Right ventricle myocardium inferior (tissue), 1 donor: ENCODE data around the gene MT1B. TPM values are rescaled to one million over a fixed set of nuclear protein-coding genes. Genes with fewer than 3 reads are reported as not detected.
A peak's percentile ranks its signal among the peaks of the same experiment; 100 is the strongest.

Experiments used
- ATAC-seq: fragments of 200-7000 bp; cut with Tn5 transposase; one replicate; pipeline ENCODE4 v1.9.1; 2020; ENCODE audit warnings: mild to moderate bottlenecking, moderate library complexity
- DNase-seq: peaks from one replicate; pipeline ENCODE4 v3.0.0; 2021; ENCODE audit errors: missing footprints
- intact Hi-C: fragments of 100-400 bp; cut with DNase I; formaldehyde crosslinking; loops from one replicate; pipeline ENCODE4 v1.11.0; 2022
- total RNA-seq: library from RNA; stranded (reverse); fragmentation: NEBNext Ultra II Directional; extraction: Animal tissue kit (Norgen Biotek cat#: 25700); gene quantifications from one replicate; pipeline ENCODE4 v1.2.1, GENCODE V29; 2021
- donor health status: DM: no; HTN: yes; CAD: no; lungs with severe emphysema.

Gene MT1B
- total RNA-seq, 1 donor from 2014 or later, result not detected

DNA sequence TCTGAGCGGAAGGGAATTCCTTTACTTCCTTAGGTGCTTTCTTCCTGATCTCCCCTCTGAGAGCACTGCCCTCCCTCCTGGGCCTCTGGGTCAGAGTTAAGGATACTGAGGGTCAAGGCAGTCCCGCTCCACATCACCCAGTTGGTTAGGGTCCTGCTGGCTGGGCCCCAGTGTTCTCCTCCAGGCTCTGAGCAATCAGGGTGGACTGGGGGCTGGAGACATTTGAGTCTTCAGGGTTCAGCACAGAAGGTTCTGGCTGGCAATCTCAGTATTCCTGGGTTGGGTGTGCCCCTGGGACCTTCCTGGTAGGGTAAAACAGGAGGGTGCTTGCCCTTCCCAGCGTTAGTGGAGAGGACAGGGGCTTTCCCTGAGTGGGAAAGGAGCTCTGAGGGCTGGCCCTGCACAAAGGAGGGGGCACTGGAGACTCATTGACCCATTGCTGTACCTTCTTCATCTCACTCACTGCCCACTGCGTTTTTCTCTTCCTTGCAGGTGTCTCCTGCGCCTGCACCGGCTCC lies 18.8 kb upstream of the MT1B start:
- DNase-seq, result peak; percentile 45
- no peak for ATAC-seq
- intact Hi-C loops, result loop anchor here (2.0 kb wide), 1 partner anchor 26 kb away; no protein-coding TSS in a partner anchor

DNA sequence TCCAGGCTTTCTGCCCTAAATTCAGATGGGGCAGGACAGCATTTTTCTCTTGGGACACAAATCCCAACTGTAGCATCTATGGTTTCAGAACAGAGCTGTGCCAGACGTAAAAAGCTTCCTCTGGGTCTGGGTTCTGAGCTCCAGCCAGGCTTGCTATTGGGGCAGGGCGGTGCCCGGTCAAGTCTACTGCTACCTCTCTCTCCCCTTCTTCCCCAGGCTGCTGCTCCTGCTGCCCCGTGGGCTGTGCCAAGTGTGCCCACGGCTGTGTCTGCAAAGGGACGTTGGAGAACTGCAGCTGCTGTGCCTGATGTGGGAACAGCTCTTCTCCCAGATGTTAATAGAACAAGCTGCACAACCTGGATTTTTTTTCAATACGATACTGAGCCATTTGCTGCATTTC lies 18.2 kb upstream of the MT1B start:
- intact Hi-C loops, result loop anchor here (2.0 kb wide), 1 partner anchor 27 kb away; no protein-coding TSS in a partner anchor
- DNase-seq, result peak; percentile 45
- no peak for ATAC-seq

DNA sequence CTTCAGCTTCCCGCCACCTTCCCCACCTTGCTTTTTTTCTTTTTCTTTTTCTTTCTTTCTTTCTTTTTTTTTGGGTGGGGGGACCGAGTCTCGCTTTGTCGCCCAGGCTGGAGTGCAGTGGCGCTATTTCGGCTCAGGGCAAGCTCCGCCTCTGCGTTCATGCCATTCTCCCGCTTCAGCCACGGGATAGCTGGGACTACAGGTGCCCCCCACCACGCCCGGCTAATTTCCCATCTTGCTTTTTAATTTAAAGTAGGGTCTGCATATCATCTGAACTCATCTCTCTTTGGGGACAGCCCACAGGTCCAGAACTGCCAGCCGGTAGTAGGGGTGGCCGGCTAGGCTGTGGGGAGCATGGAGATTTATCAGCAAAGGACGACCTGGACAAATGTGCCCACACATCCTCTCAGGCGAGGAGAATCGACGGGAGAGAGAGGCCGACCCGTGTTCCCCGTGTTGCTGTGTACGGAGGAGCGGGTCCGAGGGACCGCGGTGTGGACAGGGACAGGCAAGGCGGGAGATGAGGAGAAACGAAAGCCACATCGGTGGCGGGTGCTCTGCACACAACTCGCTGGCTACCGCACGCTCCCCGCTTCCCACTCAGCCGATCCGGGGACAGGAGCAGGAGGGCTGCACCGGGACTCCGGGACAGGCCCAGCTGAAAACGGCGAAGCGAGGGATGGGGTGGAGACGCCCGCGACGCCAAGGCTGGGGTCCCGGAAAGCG lies 16.8 kb upstream of the MT1B start:
- ATAC-seq (no peak), DNase-seq (peak; percentile 33)
- intact Hi-C loops, result loop anchor here (5.0 kb wide), 1 partner anchor 47 kb away; the partner anchor contains the start of gene MT1X

DNA sequence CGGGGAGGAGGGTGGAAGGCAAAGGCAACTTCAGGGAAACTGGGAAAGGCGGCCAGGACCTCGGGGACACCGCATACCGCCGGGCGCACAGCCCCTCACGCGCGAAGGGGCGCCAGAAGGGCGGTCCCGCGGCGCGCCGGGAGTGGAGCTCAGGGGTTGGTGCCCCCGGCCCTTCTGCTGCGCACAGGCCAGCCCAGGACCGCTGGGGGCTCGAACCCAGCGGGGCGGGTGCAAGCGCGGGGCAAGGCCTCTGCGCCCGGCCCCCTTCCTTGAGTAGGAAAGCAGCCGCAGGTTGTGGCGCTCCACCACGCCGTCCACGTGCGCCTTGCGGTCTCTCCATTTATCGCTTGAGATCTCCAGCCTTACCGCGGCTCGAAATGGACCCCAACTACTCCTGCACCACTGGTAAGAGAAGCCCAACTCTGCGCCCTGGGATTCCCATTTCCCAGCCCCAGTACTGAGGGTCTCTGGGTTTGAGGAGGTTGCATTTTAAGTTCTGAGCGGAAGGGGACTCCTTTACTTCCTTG lies 16.2 kb upstream of the MT1B start:
- ATAC-seq, result no peak
- intact Hi-C loops, result loop anchor here (5.0 kb wide), 1 partner anchor 47 kb away; the partner anchor contains the start of gene MT1X
- peak; percentile 44 for DNase-seq

DNA sequence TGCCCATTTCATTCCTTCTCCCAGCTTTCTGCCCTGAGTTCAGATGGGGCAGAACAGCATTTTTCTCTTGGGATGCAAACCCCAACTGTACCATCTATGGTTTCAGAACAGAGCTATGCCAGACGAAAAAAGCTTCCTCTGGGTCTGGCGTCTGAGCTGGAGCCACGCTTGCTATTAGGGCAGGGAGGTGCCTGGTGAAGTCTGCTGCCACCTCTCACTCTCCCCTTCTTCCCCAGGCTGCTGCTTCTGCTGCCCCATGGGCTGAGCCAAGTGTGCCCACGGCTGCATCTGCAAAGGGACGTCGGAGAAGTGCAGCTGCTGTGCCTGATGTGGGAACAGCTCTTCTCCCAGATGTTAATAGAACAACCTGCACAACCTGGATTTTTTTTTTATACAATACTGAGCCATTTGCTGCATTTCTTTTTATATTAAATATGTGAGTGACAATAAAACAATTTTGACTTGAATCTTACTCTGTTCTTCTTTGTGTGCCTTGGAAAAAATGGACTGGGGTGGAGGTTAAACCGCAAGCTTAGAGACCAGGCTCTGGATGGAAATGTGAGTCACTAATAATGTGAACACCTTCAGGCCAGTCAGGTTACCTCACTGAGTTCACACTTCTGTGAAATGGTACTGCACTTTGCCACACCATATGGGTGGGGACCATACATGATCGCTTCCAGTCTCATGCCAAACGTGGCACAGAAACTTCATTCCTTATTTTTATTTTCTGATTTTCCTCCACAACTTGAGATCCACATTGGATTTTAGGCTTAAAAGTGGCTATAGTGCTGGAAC lies 14.9 kb upstream of the MT1B start:
- intact Hi-C loops, result loop anchor here (5.0 kb wide), 1 partner anchor 45 kb away; the partner anchor contains the start of gene MT1X
- ATAC-seq (no peak), DNase-seq (peak; percentile 4)

DNA sequence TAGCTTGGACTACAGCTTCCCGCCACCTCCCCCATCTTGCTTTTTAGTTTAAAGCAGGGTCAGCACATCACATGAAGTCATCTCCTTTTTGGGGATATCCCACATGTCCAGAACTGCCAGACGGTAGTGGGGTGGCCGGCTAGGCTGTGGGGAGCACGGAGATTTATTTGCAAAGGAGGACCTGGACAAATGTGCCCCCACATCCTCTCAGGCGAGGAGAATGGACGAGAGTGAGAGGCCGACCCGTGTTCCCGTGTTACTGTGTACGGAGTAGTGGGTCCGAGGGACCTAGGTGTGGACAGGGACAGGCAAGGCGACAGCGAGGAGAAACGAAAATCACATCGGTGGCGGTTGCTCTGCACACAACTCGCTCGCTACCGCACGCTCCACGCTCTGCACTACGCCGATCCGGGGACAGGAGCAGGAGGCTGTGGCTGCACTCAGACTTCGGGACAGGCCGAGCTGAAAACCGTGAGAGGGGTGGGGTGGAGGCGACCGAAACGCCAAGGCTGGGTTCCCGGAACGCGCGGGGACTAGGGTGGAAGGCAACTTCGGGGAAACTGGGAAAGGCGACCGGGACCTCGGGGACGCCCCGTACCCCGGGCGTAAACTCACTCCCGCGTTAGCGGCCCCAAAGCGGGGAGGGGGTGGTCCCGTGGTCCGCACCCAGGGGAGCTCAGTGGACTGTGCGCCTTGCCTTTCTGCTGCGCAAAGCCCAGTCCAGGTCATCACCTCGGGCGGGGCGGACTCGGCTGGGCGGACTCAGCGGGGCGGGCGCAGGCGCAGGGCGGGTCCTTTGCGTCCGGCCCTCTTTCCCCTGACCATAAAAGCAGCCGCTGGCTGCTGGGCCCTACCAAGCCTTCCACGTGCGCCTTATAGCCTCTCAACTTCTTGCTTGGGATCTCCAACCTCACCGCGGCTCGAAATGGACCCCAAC lies 13.6 kb upstream of the MT1B start, which contains the start of gene MT1A:
TSS of gene MT1A (plus strand) at position 853 of the 937 bp plus-strand sequence. CDS start at position 926, 73 bp downstream.
- intact Hi-C loops, result loop anchor here (5.0 kb wide), 1 partner anchor 44 kb away; the partner anchor contains the start of gene MT1X
- ATAC-seq (peak; percentile 94), DNase-seq (peak; percentile 89)

DNA sequence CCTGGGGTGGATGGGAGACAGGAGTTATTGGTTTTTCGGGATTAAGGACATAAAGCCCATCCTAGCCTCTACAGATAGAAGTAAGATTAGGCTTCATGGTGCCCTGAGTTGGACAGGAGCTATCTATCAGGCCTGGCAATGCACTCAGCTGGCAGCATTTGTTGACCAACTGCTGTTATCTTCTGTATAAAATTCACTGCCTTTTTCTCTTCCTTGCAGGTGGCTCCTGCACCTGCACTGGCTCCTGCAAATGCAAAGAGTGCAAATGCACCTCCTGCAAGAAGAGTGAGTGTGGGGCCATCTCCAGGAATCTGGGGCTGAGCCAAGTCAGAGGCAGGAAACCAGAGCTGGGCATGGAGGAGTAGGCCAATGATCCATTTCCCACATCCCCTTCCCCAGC lies 12.6 kb upstream of the MT1B start:
- no peak for ATAC-seq
- peak; percentile 14 for DNase-seq
- intact Hi-C loops, result loop anchor here (5.0 kb wide), 1 partner anchor 43 kb away; the partner anchor contains the start of gene MT1X

DNA sequence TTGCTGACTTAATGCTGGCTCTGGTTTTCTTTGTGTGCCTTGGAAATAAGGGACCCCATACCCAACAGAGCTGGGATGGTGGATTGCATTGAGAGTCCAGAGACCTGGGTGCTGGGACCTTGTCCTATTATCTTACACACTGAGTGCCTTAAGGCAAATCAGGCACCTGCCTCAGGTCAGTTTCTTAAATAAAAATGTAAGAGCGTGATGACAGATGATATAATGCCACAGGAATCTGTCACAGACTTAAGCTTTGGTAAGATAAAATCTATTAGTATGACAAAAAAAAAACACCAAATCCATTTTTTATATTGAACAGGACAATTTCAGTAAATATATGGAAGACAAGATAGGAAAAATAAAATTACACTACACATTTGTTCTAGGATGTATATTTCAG lies 11.6 kb upstream of the MT1B start:
- DNase-seq (no peak), ATAC-seq (no peak)
- intact Hi-C loops, result no loop called here

DNA sequence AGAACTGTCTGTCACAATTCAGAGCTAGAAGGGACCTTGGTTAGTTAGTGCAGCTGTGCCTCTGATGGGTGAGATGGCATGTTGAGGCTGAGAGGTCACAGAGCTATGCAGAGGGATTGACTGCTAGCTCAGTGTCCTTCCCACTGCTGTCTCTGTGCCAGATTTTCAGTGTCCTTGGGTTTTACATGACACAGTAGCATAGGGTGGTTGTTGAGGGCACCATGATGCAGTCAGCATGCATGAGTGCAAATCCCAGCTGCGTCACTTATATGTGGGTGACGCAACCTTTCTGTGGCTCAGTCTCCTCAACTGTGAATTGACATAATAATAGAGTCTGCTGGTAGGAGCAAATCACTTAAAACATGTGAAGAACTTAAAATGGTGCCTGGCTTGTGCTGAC lies 10.5 kb upstream of the MT1B start:
- DNase-seq, result peak; percentile 6

DNA sequence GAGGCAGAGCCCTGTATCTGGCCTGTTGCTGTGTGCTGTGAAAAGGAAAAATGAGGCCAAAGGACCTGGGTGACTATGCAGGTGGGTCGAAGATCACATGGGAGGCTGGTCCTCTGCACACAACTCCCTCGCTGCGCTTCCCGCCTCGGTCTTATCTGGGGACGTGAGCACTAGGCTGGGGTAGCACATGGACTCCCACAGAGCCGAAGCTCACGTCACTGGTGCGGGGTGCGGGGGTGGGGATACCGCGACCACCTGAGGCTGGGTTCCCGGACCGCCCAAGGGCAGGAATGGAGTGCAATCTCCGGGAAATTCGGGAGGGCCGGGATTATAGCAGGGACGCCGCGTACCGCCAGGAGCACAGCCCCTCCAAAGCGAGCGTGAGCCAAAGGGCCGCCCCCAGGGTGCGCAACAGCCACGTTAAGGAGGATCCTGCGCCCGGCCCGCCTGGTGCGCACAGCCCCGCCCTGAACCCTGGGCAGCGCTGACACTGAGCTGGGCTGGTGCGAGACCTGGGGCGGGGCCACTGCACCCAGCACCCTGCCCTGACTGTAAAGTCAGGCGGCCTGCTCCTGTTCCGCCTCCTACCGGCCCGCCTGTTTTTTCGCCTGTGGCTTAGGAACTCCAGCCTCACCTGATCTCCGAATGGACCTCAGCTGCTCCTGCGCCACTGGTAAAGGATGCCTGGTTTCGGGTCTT lies 8.5 kb upstream of the MT1B start:
- DNase-seq (peak; percentile 80), ATAC-seq (peak; percentile 90)
- intact Hi-C loops, result no loop called here

More for the DNA sequence above, 10.5 kb upstream of the MT1B start:
- ATAC-seq, result no peak
- intact Hi-C loops, result no loop called here

DNA sequence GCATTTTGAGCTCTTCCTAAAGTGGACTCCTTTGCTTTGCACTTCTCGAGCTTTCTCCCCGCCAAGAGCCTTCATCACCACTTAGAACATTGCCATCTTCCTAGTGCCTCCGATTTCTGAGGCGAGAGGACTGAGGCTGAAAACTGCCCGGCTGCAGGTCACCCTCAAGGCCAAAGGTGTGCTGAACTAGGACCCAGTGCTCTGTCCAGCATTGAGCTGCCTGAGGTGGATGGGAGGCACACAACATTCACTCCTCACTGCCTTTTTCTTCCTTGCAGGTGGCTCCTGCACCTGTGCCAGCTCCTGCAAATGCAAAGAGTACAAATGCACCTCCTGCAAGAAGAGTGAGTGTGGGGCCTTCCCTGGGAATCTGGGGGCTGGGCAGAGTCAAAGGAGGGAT lies 7.9 kb upstream of the MT1B start:
- DNase-seq (no peak), ATAC-seq (no peak)
- intact Hi-C loops, result no loop called here

DNA sequence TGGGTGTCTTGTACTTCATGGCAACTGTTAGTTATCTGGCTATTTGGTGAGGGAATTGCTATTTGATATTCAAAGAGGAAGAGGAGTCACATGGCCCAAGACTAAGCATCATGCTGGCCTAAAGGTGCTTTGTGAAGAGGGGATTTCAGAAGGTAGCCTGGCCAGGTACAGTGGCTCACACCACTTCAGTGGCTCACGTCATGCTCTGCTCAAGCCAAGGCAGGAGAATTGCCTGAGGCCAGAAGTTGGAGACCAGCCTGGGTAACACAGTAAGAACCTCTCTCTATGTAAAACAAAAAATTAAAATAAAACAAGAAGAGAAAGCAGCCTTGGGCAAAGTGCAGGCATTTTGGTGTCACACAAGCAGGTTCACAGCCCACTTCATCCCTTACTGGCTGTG lies 6.4 kb upstream of the MT1B start:
- no peak for ATAC-seq
- intact Hi-C loops, result no loop called here
- peak; percentile 4 for DNase-seq

DNA sequence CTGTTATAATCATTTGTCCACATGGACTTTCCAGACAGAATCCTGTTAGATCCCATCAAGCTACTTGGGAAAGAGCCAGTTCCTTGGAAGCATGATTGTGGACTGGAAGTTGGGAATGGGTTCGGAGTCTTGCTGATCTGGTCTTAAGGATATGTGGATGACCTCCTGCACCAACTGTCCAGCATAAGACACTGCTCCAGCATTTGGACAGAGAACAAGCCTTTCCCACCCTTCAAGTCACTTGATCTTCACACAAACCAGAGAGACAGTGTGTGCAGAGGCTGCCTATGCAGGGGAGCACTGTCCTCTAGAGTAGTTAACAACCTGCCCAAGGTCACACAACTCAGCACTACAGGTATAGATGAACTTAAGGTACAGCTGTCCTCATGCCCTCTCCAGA lies 5.8 kb upstream of the MT1B start:
- intact Hi-C loops, result no loop called here
- ATAC-seq (no peak), DNase-seq (no peak)

DNA sequence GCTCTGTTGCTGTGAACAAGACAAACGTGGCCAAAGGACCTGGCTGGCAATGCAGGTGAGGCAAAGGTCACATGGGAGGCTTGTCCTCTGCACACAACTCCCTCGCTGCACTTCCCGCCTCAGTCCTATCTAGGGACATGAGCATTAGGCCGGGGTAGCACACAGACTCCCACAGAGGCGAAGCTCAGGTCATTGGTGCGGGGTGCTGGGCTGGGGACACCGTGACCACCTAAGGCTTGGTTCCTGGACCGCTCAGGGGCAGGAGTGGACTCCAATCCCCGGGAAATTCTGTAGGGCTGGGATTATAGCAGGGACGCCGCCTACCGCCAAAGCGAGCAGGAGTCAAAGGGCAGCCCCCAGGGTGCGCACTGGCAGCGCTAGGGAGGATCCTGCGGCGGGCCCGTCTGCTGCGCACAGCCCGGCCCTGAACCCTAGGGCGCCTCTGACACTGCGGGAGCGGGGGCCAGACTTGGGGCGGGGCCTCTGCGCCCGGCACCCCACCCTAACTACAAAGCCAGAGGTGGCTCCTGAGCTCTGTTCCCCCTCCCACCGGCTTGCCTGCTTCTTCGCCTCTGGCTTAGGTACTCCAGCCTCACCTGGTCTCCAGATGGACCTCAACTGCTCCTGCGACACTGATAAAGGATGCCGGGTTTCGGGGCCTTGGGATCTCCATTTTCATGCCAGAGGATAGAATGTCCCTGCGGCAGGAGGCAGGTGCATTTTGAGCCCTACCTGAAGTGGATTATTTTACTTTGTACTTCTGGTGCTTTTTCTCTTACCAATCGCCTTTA lies 3.9 kb upstream of the MT1B start:
- DNase-seq, result no peak
- intact Hi-C loops, result no loop called here
- ATAC-seq, result no peak

DNA sequence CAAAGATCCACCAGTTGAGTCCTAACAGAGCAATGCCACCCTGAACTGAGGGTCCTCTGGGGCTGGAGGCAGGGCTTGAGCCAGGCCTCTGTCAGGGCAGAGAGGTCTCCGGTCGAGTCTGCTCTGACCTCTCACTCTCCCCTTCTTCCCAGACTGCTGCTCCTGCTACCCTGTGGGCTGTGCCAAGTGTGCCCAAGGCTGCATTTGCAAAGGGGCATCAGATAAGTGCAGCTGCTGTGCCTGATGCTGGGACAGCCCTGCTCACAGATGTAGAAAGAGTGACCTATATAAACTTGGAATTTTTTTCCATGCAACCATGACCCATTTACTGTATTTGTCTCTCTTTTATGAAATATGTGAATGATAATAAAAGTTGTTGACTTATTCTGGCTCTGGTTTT lies 2.4 kb upstream of the MT1B start:
- intact Hi-C loops, result no loop called here
- no peak for DNase-seq
- ATAC-seq, result no peak

DNA sequence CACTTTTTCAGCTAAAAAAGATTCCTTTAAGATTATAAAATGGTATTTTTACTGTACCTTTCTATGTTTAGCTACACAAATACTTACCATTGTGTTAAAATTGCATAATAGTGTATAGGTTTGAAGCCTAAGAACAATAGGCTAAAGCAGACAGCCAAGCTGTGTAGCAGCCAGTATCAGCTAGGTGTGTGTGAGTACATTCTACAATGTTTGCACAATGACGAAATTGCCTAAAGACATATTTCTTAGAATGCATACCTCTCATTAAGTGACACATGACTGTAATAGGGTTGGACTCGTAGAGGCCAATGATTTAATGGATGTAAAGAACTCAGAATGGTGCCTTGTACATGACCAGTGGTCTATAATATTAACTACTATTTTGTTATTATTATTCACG lies 1.9 kb upstream of the MT1B start:
- DNase-seq, result no peak
- no peak for ATAC-seq
- intact Hi-C loops, result no loop called here

DNA sequence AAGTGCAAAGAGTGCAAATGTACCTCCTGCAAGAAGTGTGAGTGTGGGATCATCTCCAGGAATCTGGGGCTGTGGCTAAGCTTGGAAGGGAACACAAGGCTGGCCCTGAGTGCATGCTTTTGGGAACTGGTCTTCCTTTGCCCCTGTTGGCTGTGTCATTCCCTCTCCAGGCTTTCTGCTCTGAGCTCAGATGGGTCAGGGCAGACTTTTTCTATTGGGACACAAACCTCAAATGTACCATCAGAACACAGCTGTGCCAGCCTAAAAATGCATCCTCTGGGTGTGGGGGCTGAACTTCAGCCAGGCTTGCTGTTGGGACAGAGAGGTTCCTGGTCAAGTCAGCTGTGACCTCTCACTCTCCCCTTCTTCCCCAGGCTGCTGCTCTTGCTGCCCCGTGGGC lies 914 bp downstream of the MT1B start:
- intact Hi-C loops, result no loop called here
- no peak for ATAC-seq

More for the DNA sequence above, 914 bp downstream of the MT1B start:
- DNase-seq, result no peak
